Stimulated activated CD8-positive, alpha-beta memory T cell treated with anti-CD3 and anti-CD28 coated beads, Interleukin-7, amount 100 ng/mL, for 48 hours (primary cell): ENCODE measurements around the gene IGFBP2.
"Not testable (repeated sequence)": the region's sequence is repeated elsewhere in the genome, so short reads cannot be mapped to it uniquely, and the experiment has no call there.

ENCODE experiments used
- DNase-seq, 2 donors: peaks; one replicate each; pipeline ENCODE4 v3.0.0-alpha.2; 2020; ENCODE audit warnings: low read depth in 1 of 2; ENCODE audit errors: extremely low read depth in 1 of 2

The IGFBP2 gene, protein sequence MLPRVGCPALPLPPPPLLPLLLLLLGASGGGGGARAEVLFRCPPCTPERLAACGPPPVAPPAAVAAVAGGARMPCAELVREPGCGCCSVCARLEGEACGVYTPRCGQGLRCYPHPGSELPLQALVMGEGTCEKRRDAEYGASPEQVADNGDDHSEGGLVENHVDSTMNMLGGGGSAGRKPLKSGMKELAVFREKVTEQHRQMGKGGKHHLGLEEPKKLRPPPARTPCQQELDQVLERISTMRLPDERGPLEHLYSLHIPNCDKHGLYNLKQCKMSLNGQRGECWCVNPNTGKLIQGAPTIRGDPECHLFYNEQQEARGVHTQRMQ

DNA sequence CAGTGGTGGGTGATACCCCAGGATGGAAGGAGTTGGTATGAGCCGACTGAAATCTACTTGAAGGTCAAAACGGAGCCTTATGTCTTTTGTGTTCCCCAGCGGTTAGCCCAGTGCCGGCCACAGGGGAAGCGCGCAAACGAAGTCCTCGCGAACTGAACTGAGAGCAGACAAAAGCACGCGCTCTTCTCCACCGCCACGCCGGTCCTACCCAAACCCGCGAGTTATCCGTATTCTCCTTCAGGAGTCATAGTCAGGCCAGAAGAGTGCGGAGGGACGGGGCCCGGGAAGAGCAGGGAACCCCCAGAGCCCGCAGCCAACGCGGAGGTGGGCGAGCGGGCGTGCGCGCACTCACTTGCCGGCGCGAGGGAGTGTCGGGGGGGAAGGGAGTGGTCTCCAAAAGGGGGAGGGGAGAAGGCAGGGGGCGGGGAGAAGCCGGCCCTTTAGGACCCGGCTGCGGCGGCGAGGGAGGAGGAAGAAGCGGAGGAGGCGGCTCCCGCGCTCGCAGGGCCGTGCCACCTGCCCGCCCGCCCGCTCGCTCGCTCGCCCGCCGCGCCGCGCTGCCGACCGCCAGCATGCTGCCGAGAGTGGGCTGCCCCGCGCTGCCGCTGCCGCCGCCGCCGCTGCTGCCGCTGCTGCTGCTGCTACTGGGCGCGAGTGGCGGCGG lies at the start of gene IGFBP2:
Gene IGFBP2, plus strand, starts transcription at position 469 of the 664 bp plus-strand sequence. Its CDS starts 104 bp downstream, at position 573.
- peak; percentile 15 to 29 for DNase-seq

- no peak for DNase-seq
Observed at GRCh38 chr2:216583606-216584005, 49.6 kb upstream of the IGFBP2 start.

GRCh38 chr2:216584112-216584511 lies 49.1 kb upstream of the IGFBP2 start:
- DNase-seq, result no peak

DNA sequence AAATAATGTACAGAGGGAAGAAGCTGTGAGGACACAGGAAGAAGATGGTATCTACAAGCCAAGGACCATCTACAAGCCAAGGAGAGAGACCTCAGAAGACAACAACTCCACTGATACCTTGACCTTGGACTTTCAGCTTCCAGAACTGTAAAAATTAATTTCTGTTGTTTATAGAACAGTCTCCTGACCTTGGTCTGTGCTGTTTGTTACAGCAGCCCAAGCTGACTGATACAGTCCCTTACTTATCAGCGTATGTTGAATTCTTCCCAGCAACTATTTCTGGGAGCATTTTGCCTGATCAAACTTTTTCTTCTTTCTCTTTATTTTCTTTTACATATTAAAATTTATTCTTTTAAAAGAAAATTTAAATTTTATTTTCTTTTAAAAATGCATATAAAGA lies 47.8 kb upstream of the IGFBP2 start:
- DNase-seq, result no peak

- no peak for DNase-seq
Observed at GRCh38 chr2:216588861-216589710, 44.1 kb upstream of the IGFBP2 start.

DNA sequence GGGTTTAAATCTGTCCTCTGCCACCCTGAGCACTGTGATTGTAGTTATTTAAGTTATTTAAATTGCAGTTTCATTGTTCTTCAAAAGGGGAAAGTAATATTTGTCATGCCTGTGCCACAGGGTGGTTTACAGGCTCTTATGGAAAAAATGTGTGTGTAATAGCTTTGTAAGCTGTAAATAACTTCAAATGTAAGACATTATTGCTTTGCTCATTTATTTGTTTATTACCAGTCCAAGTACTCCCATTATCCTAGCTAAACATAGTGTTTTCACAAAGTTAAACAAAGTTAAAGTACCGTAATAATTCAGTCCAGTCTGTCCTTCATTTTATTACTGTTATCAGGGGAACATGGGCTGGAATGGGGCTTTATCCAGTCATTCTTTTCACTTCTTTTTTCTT lies 43.4 kb upstream of the IGFBP2 start:
- DNase-seq, result no peak

- no peak for DNase-seq
Observed at GRCh38 chr2:216590780-216591179, 42.4 kb upstream of the IGFBP2 start.

DNA sequence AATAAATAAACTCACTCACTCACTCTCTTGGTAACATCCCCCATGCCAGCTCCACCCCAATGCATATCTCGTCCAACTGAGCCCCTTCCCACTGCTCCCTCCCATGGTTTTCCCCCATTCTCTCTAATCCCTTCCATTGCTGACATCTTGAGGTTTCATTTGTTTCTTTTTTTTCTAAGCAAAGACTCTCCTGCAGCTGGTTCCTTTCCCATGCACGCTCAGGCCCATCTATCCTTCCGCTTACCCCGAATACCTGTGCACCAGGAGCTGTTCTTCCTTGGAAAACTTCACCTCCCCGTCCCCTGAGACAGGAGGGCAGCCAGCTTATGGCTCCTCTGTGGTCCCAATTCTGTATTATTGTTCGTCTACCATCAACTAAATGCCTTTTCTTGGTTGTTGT lies 41.7 kb upstream of the IGFBP2 start:
- no peak for DNase-seq

DNA sequence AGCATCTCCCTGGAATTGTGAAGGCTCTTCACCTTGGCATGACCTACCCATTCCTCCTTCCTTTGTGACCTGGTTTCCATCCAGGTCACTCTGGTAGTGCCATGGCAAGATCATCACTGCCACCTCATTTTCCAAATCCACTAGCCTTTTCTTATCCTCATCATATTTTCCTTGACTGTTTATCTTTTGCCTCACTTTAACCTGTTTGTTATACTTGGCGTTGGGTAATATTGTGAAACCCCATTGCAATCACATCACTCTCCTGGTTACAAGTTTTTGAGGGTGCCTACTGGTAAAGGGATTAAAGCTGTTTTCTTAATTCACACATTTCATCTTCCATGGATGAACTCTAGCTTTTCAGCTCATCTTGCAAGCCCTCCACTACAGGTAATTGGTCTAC lies 39.1 kb upstream of the IGFBP2 start:
- DNase-seq, result no peak

GRCh38 chr2:216596236-216596979 lies 36.8 kb upstream of the IGFBP2 start:
- DNase-seq, result no peak

- DNase-seq, result no peak
Observed at GRCh38 chr2:216596980-216597509, 36.2 kb upstream of the IGFBP2 start.

GRCh38 chr2:216597825-216598224 lies 35.4 kb upstream of the IGFBP2 start:
- DNase-seq, result not testable (repeated sequence)

GRCh38 chr2:216601632-216602409 lies 31.4 kb upstream of the IGFBP2 start:
- DNase-seq, result no peak

DNA sequence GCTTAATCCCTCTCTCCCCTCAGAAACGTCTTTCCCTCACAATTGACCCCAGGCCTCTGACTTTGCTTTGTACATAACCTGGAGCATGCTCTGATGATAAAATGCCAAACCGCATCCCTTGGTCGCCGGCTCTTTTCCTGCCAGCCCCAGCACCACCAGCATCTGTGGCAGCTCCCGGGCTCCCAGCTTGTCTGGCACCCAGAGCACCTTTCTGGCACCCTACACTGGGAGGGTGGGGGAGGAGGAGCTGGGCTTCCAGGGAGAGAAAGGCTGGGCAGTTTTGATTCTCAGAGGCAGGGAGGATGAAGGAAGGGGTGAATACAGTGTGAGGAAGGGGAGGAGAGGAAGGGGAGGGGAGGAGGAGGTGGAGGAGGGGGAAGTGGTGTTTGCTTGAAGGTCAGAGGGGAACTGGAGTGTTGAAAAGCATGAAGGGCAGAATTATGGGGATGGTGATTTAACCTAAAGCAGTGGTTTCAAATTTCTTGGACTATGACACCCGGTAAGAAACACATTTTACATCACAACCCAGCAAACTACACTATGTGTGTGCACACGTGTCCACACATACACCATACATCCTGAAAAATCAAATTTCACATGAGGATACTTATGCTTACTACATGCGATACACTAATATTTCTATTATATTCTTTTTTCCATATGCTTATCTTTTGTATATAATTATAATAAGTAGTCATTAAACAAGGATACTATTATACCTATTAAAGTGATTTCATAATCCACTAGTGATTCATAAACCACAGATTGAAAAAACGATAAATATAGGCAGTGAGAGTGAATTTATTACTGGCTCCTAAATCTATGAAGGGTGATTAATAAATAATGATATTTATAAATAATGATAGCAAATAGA lies 30.0 kb upstream of the IGFBP2 start:
- DNase-seq, result no peak

GRCh38 chr2:216603884-216604245 lies 29.4 kb upstream of the IGFBP2 start:
- DNase-seq, result no peak

DNA sequence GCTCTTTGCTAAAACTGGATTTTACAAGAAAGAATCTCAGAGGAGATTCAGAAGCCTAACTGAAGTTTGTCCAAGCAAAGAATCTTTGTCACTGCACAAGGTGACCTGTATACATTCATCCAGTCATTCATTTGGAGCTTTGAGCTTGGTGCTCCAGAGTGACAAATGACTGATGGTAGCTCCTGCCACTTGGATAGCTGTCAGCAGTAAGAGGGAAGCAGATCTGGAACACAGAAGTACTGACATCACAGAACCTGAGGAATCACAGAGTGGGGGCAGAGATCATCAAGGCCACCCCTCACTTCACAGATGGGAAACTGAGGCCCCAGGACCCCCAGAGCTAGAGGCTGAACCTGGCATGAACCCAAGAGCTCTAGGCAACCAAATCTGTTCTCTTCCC lies 28.8 kb upstream of the IGFBP2 start:
- no peak for DNase-seq

DNA sequence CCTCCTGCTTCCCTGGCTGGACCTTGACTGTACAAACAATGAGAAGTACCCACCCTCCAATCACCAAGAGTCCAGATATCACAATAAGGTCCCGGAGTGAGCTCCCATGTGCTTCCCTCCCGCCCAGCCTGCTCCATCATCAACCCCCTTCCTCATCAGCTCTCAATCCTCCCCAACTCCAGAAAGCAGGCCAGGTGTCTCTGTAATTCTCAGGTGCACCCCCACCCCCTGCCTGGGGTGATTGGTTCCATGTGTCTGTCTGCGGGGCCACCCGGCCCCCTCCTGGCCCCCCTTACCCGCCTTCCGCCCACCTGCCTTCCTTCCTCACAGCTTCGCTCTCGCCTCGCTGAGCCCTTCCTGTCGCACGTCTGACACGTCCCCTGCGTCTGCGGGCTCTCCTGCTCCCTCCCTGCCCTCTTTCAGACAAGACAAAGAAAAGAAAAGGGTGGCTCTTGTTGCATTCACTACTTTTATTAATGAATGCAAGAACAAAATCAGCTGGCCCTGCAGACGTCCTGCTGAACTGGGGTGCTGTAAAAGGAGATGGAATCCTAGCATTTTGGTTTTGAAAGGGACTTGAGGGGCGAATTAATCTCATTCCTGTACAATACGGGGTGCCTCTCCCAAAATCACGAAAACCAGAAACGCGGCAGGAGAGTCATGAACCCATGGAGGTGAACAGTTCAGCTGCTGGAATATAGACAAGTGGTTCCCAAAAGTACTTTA lies 26.5 kb upstream of the IGFBP2 start:
- peak; percentile 47 to 67 for DNase-seq

DNA sequence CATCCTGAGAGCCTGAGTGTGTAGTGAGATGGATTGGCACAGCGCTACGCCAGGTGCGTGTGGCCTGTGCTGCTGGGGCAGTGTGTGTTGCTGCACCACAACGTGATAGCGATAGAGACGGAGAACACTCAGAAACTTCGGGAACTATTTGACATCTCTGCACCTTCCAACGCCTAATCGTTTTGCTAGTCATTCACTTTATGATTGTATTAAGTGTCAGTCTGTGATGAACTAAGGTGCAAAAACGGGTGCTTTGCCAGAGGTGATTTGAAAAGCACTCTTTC lies 26.0 kb upstream of the IGFBP2 start:
- DNase-seq, result no peak

- DNase-seq, result no peak
Observed at GRCh38 chr2:216608525-216608924, 24.7 kb upstream of the IGFBP2 start.
